ENCODE results near the gene HYDIN.

DNA sequence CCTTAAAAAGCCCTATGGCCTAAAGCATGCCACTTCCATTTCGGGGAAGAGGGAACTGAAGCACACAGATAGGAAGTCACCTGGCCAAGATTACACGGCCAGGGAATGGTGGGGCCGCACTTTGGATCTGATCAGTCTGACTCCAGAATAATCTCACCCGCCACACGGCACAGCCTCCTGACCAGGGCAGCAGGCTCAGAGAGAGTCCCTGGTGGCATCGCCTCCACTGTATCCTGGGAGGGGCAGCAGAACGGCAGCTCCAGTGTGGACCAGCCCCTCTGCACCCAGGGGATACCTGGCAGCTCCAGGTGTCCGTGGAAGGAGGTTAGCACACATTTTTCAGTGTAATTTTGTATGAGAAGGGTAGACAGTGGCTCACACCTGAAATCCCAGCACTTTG lies 465.0 kb downstream of the HYDIN start:
- no peak for TF ChIP-seq POLR2A (IDR thresholded peaks at IDR 0.05)
- TF ChIP-seq, protein P1, sequence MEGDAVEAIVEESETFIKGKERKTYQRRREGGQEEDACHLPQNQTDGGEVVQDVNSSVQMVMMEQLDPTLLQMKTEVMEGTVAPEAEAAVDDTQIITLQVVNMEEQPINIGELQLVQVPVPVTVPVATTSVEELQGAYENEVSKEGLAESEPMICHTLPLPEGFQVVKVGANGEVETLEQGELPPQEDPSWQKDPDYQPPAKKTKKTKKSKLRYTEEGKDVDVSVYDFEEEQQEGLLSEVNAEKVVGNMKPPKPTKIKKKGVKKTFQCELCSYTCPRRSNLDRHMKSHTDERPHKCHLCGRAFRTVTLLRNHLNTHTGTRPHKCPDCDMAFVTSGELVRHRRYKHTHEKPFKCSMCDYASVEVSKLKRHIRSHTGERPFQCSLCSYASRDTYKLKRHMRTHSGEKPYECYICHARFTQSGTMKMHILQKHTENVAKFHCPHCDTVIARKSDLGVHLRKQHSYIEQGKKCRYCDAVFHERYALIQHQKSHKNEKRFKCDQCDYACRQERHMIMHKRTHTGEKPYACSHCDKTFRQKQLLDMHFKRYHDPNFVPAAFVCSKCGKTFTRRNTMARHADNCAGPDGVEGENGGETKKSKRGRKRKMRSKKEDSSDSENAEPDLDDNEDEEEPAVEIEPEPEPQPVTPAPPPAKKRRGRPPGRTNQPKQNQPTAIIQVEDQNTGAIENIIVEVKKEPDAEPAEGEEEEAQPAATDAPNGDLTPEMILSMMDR (IDR thresholded peaks at IDR 0.05): no peak

Measured in sigmoid colon (tissue), 3 donors.